CD4-positive, alpha-beta memory T cell (primary cell): Measurements from ENCODE around the gene AHCYL1. TPM values are rescaled to one million over a fixed set of nuclear protein-coding genes. Genes with fewer than 3 reads are reported as not detected.
A peak's percentile ranks its signal among the peaks of the same experiment; 100 is the strongest.

Experiments used
- CTCF ChIA-PET: fragments of 350-600 bp; sonication (Branson Sonifier 250); formaldehyde crosslinking; loops from one replicate; lab custom pipeline; 2021; ENCODE audit warnings: inconsistent platforms; ENCODE audit not compliant: partially characterized antibody; lab: Charles Lee
- POLR2A ChIA-PET: fragments of 350-600 bp; sonication (Branson Sonifier 250); formaldehyde crosslinking; loops from one replicate; lab custom pipeline; 2021; ENCODE audit not compliant: partially characterized antibody; lab: Charles Lee
- DNase-seq, 5 donors: peaks; one replicate each; pipeline versions ENCODE4 v3.0.0 to v3.0.0-alpha.2; 2020 to 2022; ENCODE audit warnings: mixed read lengths in 1 of 5
- H3K27ac ChIP-seq: one replicate; pipeline ENCODE4 v1.7.0; 2013; ENCODE audit warnings: low read depth, low read length
- H3K27me3 ChIP-seq: 2 replicates; pipeline ENCODE4 v1.7.0; 2013; ENCODE audit warnings: mild to moderate bottlenecking, low read length, moderate library complexity; ENCODE audit not compliant: insufficient read depth
- H3K36me3 ChIP-seq: 2 replicates; pipeline ENCODE4 v1.7.0; 2013; ENCODE audit warnings: mild to moderate bottlenecking, low read length, moderate library complexity; ENCODE audit not compliant: insufficient read depth
- H3K4me1 ChIP-seq: 2 replicates; pipeline ENCODE4 v1.7.0; 2013; ENCODE audit warnings: mild to moderate bottlenecking, low read length, moderate library complexity; ENCODE audit not compliant: insufficient read depth
- H3K4me3 ChIP-seq, 2 donors: one replicate each; pipeline ENCODE4 v1.7.0; 2013; ENCODE audit warnings: low read length in 2 of 2, mild to moderate bottlenecking in 1 of 2
- H3K9me3 ChIP-seq, 2 donors: one replicate each; pipeline ENCODE4 v1.7.0; 2013; ENCODE audit warnings: low read length in 2 of 2, control low read depth in 1 of 2; ENCODE audit not compliant: control insufficient read depth in 1 of 2
- H3K27ac Mint-ChIP-seq, 7 donors: one replicate each; pipeline ENCODE4 v1.8.0; 2020 to 2021; ENCODE audit warnings: mixed read lengths in 7 of 7, mild to moderate bottlenecking in 6 of 7, inconsistent platforms in 3 of 7, moderate library complexity in 3 of 7
- H3K27me3 Mint-ChIP-seq, 2 donors: one replicate each; pipeline ENCODE4 v1.8.0; 2020 to 2021; ENCODE audit warnings: mixed read lengths in 2 of 2
- H3K36me3 Mint-ChIP-seq, 2 donors: one replicate each; pipeline ENCODE4 v1.8.0; 2020 to 2021; ENCODE audit warnings: mixed read lengths in 2 of 2, inconsistent platforms in 1 of 2, mild to moderate bottlenecking in 1 of 2
- H3K4me1 Mint-ChIP-seq, 4 donors: one replicate each; pipeline ENCODE4 v1.8.0; 2020 to 2021; ENCODE audit warnings: mixed read lengths in 4 of 4, mild to moderate bottlenecking in 1 of 4
- H3K4me3 Mint-ChIP-seq, 8 donors: one replicate each; pipeline ENCODE4 v1.8.0; 2020 to 2021; ENCODE audit warnings: mixed read lengths in 8 of 8, mild to moderate bottlenecking in 7 of 8, moderate library complexity in 6 of 8, inconsistent platforms in 3 of 8
- H3K9me3 Mint-ChIP-seq, 8 donors: one replicate each; pipeline ENCODE4 v1.8.0; 2020 to 2021; ENCODE audit warnings: mixed read lengths in 8 of 8, mild to moderate bottlenecking in 5 of 8, inconsistent platforms in 3 of 8, moderate library complexity in 1 of 8
- intact Hi-C: fragments of 100-400 bp; cut with micrococcal nuclease; formaldehyde crosslinking; loops from one replicate; pipeline ENCODE4 v1.15.1; 2023
- polyA plus RNA-seq, 2 donors: library from polyadenylated mRNA; unstranded; fragments of 300-500 nt; fragmentation: Illumina TruSeq; gene quantifications; one replicate each; pipeline ENCODE4 v1.2.3, GENCODE V29; 2021
- total RNA-seq, 2 experiments: library from RNA; stranded (reverse); gene quantifications; one replicate each; pipeline ENCODE4 v1.2.3, GENCODE V29; 2021

AHCYL1 gene
- total and polyA plus RNA-seq, 4 experiments from 2014 or later: 41.7 to 54.9 (median 44.7) TPM

- Mint-ChIP-seq H3K27ac (peak overlapping the region in 1 of 7 donors; percentile 45), H3K4me3 (no peak overlapping the region), H3K9me3 (no peaks in the 10 kb centered on the region), H3K36me3 (peaks cover 16 to 21% of the 10 kb centered on the region in 2 donors), H3K27me3 (no peaks in the 10 kb centered on the region), H3K4me1 (peaks cover 21 to 33% (median 22%) of the 10 kb centered on the region in 4 donors)
- POLR2A ChIA-PET: no interaction called here
- Histone ChIP-seq H3K4me3 (no peak overlapping the region), H3K36me3 (peaks cover 19% of the 10 kb centered on the region), H3K27ac (no peak overlapping the region), H3K4me1 (peaks cover 23% of the 10 kb centered on the region), H3K27me3 (no peaks in the 10 kb centered on the region), H3K9me3 (no peaks in the 10 kb centered on the region)
- DNase-seq: no peak
- intact Hi-C loops: no loop called here
- CTCF ChIA-PET: interaction anchor here (0.7 to 2.6 kb wide), 4 partner anchors 22 to 1818 kb away, joined by 3 to 9 read pairs (median 5); partner anchors contain the start of gene AHCYL1
Observed at GRCh38 chr1:110005971-110006370, 21.4 kb downstream of the AHCYL1 start.

- Histone ChIP-seq H3K9me3 (no peaks in the 10 kb centered on the region), H3K27me3 (no peaks in the 10 kb centered on the region), H3K27ac (no peak overlapping the region), H3K36me3 (peaks cover 24% of the 10 kb centered on the region), H3K4me1 (peaks cover 23% of the 10 kb centered on the region), H3K4me3 (no peak overlapping the region)
- ChIA-PET POLR2A (no interaction called here), CTCF (interaction anchor here (0.9 to 2.6 kb wide), 7 partner anchors 8 to 366 kb away, joined by 3 to 11 read pairs (median 5); partner anchors contain the start of gene AHCYL1)
- H3K4me1 Mint-ChIP-seq: peaks cover 23 to 37% (median 23%) of the 10 kb centered on the region in 4 donors
- intact Hi-C loops: no loop called here
- H3K27ac Mint-ChIP-seq: peak overlapping the region in 1 of 7 donors; percentile 27
- no peaks in the 10 kb centered on the region for H3K9me3 Mint-ChIP-seq
- H3K27me3 Mint-ChIP-seq: no peaks in the 10 kb centered on the region
- no peak for DNase-seq
- H3K4me3 Mint-ChIP-seq: no peak overlapping the region
- H3K36me3 Mint-ChIP-seq: peaks cover 20 to 26% of the 10 kb centered on the region in 2 donors
Observed at GRCh38 chr1:110006516-110006915, 22.0 kb downstream of the AHCYL1 start.

- Histone ChIP-seq H3K36me3 (peaks cover 31% of the 10 kb centered on the region), H3K4me3 (no peak overlapping the region), H3K9me3 (no peaks in the 10 kb centered on the region), H3K27ac (no peak overlapping the region), H3K27me3 (no peaks in the 10 kb centered on the region), H3K4me1 (peaks cover 23% of the 10 kb centered on the region)
- no peaks in the 10 kb centered on the region for H3K27me3 Mint-ChIP-seq
- POLR2A ChIA-PET: no interaction called here
- H3K4me1 Mint-ChIP-seq: peaks cover 23 to 38% (median 24%) of the 10 kb centered on the region in 4 donors
- H3K27ac Mint-ChIP-seq: peak overlapping the region in 3 of 7 donors; percentile 1 to 56 (median 39)
- no peak for DNase-seq
- H3K36me3 Mint-ChIP-seq: peaks cover 26 to 33% of the 10 kb centered on the region in 2 donors
- no peaks in the 10 kb centered on the region for H3K9me3 Mint-ChIP-seq
- H3K4me3 Mint-ChIP-seq: no peak overlapping the region
- CTCF ChIA-PET: interaction anchor here (0.7 to 2.6 kb wide), 7 partner anchors 9 to 367 kb away, joined by 3 to 11 read pairs (median 4); partner anchors contain the start of genes AHCYL1 and UBL4B
- intact Hi-C loops: no loop called here
Observed at GRCh38 chr1:110007046-110007830, 22.7 kb downstream of the AHCYL1 start.

GRCh38 chr1:110008971-110009565, 24.5 kb downstream of the AHCYL1 start:
- Histone ChIP-seq H3K27ac (no peak overlapping the region), H3K4me3 (no peak overlapping the region), H3K27me3 (no peaks in the 10 kb centered on the region), H3K4me1 (peaks cover 14% of the 10 kb centered on the region), H3K9me3 (no peaks in the 10 kb centered on the region), H3K36me3 (peaks cover 38% of the 10 kb centered on the region)
- Mint-ChIP-seq H3K4me1 (peaks cover 12 to 26% (median 15%) of the 10 kb centered on the region in 4 donors), H3K36me3 (peaks cover 34 to 41% of the 10 kb centered on the region in 2 donors), H3K4me3 (no peak overlapping the region), H3K9me3 (no peaks in the 10 kb centered on the region), H3K27ac (no peak overlapping the region), H3K27me3 (no peaks in the 10 kb centered on the region)
- intact Hi-C loops: no loop called here
- CTCF ChIA-PET: interaction anchor here (3.3 to 4.0 kb wide), 3 partner anchors 20 to 233 kb away, joined by 16 to 29 read pairs (median 26); partner anchors contain the start of gene AHCYL1
- POLR2A ChIA-PET: no interaction called here
- no peak for DNase-seq

GRCh38 chr1:110011527-110012041, 27.0 kb downstream of the AHCYL1 start:
- Histone ChIP-seq H3K27me3 (no peaks in the 10 kb centered on the region), H3K36me3 (peaks cover 56% of the 10 kb centered on the region), H3K4me3 (no peak overlapping the region), H3K27ac (no peak overlapping the region), H3K4me1 (no peaks in the 10 kb centered on the region), H3K9me3 (no peaks in the 10 kb centered on the region)
- CTCF ChIA-PET: interaction anchor here (1.0 to 4.0 kb wide), 9 partner anchors 8 to 372 kb away, joined by 3 to 29 read pairs (median 9); partner anchors contain the start of gene AHCYL1
- Mint-ChIP-seq H3K4me1 (peaks cover 0 to 5% (median 4%) of the 10 kb centered on the region in 4 donors), H3K27ac (peak overlapping the region in 5 of 7 donors; percentile 19 to 91 (median 36)), H3K36me3 (peaks cover 54 to 65% of the 10 kb centered on the region in 2 donors), H3K4me3 (no peak overlapping the region), H3K27me3 (no peaks in the 10 kb centered on the region), H3K9me3 (no peaks in the 10 kb centered on the region)
- POLR2A ChIA-PET: interaction anchor here (1.6 kb wide), 1 partner anchor 27 kb away, joined by 5 read pairs; the partner anchor contains the start of gene AHCYL1
- intact Hi-C loops: loop anchor here (1.0 kb wide), 1 partner anchor 368 kb away; no protein-coding TSS in a partner anchor
- DNase-seq: peak in 4 of 5 donors; percentile 26 to 44 (median 40)

- Histone ChIP-seq H3K4me3 (no peak overlapping the region), H3K36me3 (peaks cover 62% of the 10 kb centered on the region), H3K27ac (no peak overlapping the region), H3K27me3 (no peaks in the 10 kb centered on the region), H3K4me1 (no peaks in the 10 kb centered on the region), H3K9me3 (no peaks in the 10 kb centered on the region)
- CTCF ChIA-PET: interaction anchor here (0.6 to 4.0 kb wide), 8 partner anchors 11 to 373 kb away, joined by 3 to 29 read pairs (median 9); partner anchors contain the start of gene AHCYL1
- POLR2A ChIA-PET: no interaction called here
- peak overlapping the region in 3 of 7 donors; percentile 29 to 41 (median 32) for H3K27ac Mint-ChIP-seq
- H3K4me1 Mint-ChIP-seq: peaks cover 0 to 5% (median 4%) of the 10 kb centered on the region in 4 donors
- no peak for DNase-seq
- H3K4me3 Mint-ChIP-seq: no peak overlapping the region
- intact Hi-C loops: no loop called here
- no peaks in the 10 kb centered on the region for H3K9me3 Mint-ChIP-seq
- no peaks in the 10 kb centered on the region for H3K27me3 Mint-ChIP-seq
- peaks cover 59 to 71% of the 10 kb centered on the region in 2 donors for H3K36me3 Mint-ChIP-seq
Observed at GRCh38 chr1:110012100-110012780, 27.7 kb downstream of the AHCYL1 start.
